HEK293 (cell line): ENCODE data around the gene TMEM123.

Experiments
- GLIS2 ChIP-seq: fragments of 450-650 bp; formaldehyde crosslinking; IDR thresholded peaks from 2 replicates; pipeline ENCODE4 v1.5.1; 2016; ENCODE audit warnings: missing biosample characterization, missing genetic modification characterization
- HIC1 ChIP-seq: fragments of 450-650 bp; formaldehyde crosslinking; IDR thresholded peaks from 2 replicates; pipeline ENCODE4 v1.5.1; 2016; ENCODE audit warnings: missing biosample characterization, missing genetic modification characterization
- PRDM4 ChIP-seq: fragments of 450-650 bp; formaldehyde crosslinking; IDR thresholded peaks from 2 replicates; pipeline ENCODE4 v1.5.1; 2017; ENCODE audit warnings: missing biosample characterization, missing genetic modification characterization
- RBAK ChIP-seq: fragments of 450-650 bp; formaldehyde crosslinking; IDR thresholded peaks from 2 replicates; pipeline ENCODE4 v1.5.1; 2016; ENCODE audit warnings: missing biosample characterization, missing genetic modification characterization
- SP2 ChIP-seq: fragments of 450-650 bp; formaldehyde crosslinking; IDR thresholded peaks from 2 replicates; pipeline ENCODE4 v1.5.1; 2016; ENCODE audit warnings: missing biosample characterization, missing genetic modification characterization
- ZBTB48 ChIP-seq: fragments of 450-650 bp; formaldehyde crosslinking; IDR thresholded peaks from 2 replicates; pipeline ENCODE4 v1.5.1; 2016; ENCODE audit warnings: missing biosample characterization, missing genetic modification characterization
- ZNF146 ChIP-seq: fragments of 450-650 bp; formaldehyde crosslinking; IDR thresholded peaks from 2 replicates; pipeline ENCODE4 v1.5.1; 2016; ENCODE audit warnings: missing biosample characterization, missing genetic modification characterization
- ZNF148 ChIP-seq: fragments of 450-650 bp; formaldehyde crosslinking; IDR thresholded peaks from 2 replicates; pipeline ENCODE4 v1.5.0; 2017; ENCODE audit warnings: missing biosample characterization, missing genetic modification characterization, borderline replicate concordance
- ZNF366 ChIP-seq: fragments of 450-650 bp; formaldehyde crosslinking; conservative IDR thresholded peaks from 2 replicates; pipeline ENCODE4 v1.5.1; 2016; ENCODE audit warnings: missing biosample characterization, missing genetic modification characterization
- ZNF394 ChIP-seq: fragments of 450-650 bp; formaldehyde crosslinking; IDR thresholded peaks from 2 replicates; pipeline ENCODE4 v1.5.1; 2016; ENCODE audit warnings: missing biosample characterization, missing genetic modification characterization, mild to moderate bottlenecking, moderate library complexity, borderline replicate concordance
- ZNF513 ChIP-seq: fragments of 450-650 bp; IDR thresholded peaks from 2 replicates; pipeline ENCODE4 v1.5.1; 2018; ENCODE audit warnings: missing biosample characterization, missing genetic modification characterization
- ZNF670 ChIP-seq: fragments of 450-650 bp; formaldehyde crosslinking; IDR thresholded peaks from 2 replicates; pipeline ENCODE4 v1.5.1; 2016; ENCODE audit warnings: missing biosample characterization, missing genetic modification characterization, low read depth
- ZNF843 ChIP-seq: fragments of 450-650 bp; formaldehyde crosslinking; IDR thresholded peaks from 2 replicates; pipeline ENCODE4 v1.5.1; 2016; ENCODE audit warnings: missing biosample characterization, missing genetic modification characterization
- TF ChIP-seq, protein P1 (sequence below): fragments of 450-650 bp; formaldehyde crosslinking; IDR thresholded peaks from 2 replicates; pipeline ENCODE4 v1.5.1; 2016; ENCODE audit warnings: missing biosample characterization, missing genetic modification characterization
- TF ChIP-seq, protein P2 (sequence below): fragments of 450-650 bp; formaldehyde crosslinking; IDR thresholded peaks from 2 replicates; pipeline ENCODE4 v1.5.1; 2016; ENCODE audit warnings: missing biosample characterization, missing genetic modification characterization
- TF ChIP-seq, protein P3 (sequence below): fragments of 450-650 bp; formaldehyde crosslinking; IDR thresholded peaks from 2 replicates; pipeline ENCODE4 v1.5.1; 2016; ENCODE audit warnings: missing biosample characterization, missing genetic modification characterization
- TF ChIP-seq, protein P4 (sequence below): fragments of 450-650 bp; formaldehyde crosslinking; conservative IDR thresholded peaks from 2 replicates; pipeline ENCODE4 v1.5.1; 2016; ENCODE audit warnings: low read depth, missing biosample characterization, missing genetic modification characterization

The TMEM123 gene

GRCh38 chr11:102346748-102347461 is 105.7 kb downstream of the TMEM123 start, which contains the start of gene BIRC2 (continued):
- TF ChIP-seq RBAK (tag by site-specific recombination) (no peak), ZNF513 (tag by site-specific recombination) (no peak), PRDM4 (tag by site-specific recombination) (peak; percentile 20; the same call in 1 of the 2 replicates), HIC1 (tag by site-specific recombination) (peak; percentile 50; the same call in 1 of the 2 replicates), SP2 (tag by site-specific recombination) (peak; percentile 54), ZNF146 (tag by site-specific recombination) (no peak), ZNF670 (tag by site-specific recombination) (no peak), ZNF394 (tag by site-specific recombination) (peak; percentile 48; the same call in 1 of the 2 replicates), ZNF148 (no peak), ZBTB48 (peak; percentile 89), GLIS2 (peak; percentile 68), ZNF366 (tag by site-specific recombination) (peak; percentile 61), ZNF843 (tag by site-specific recombination) (peak; percentile 50; the same call in 1 of the 2 replicates)
- TF ChIP-seq, protein P1, sequence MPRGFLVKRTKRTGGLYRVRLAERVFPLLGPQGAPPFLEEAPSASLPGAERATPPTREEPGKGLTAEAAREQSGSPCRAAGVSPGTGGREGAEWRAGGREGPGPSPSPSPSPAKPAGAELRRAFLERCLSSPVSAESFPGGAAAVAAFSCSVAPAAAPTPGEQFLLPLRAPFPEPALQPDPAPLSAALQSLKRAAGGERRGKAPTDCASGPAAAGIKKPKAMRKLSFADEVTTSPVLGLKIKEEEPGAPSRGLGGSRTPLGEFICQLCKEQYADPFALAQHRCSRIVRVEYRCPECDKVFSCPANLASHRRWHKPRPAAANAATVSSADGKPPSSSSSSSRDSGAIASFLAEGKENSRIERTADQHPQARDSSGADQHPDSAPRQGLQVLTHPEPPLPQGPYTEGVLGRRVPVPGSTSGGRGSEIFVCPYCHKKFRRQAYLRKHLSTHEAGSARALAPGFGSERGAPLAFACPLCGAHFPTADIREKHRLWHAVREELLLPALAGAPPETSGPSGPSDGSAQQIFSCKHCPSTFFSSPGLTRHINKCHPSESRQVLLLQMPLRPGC (tag by site-specific recombination) = 0 out of 2 replicates have a peak, but pooled peaks have one; percentile 26
- TF ChIP-seq, protein P2, sequence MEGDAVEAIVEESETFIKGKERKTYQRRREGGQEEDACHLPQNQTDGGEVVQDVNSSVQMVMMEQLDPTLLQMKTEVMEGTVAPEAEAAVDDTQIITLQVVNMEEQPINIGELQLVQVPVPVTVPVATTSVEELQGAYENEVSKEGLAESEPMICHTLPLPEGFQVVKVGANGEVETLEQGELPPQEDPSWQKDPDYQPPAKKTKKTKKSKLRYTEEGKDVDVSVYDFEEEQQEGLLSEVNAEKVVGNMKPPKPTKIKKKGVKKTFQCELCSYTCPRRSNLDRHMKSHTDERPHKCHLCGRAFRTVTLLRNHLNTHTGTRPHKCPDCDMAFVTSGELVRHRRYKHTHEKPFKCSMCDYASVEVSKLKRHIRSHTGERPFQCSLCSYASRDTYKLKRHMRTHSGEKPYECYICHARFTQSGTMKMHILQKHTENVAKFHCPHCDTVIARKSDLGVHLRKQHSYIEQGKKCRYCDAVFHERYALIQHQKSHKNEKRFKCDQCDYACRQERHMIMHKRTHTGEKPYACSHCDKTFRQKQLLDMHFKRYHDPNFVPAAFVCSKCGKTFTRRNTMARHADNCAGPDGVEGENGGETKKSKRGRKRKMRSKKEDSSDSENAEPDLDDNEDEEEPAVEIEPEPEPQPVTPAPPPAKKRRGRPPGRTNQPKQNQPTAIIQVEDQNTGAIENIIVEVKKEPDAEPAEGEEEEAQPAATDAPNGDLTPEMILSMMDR (tag by site-specific recombination) = peak; percentile 91
- TF ChIP-seq, protein P3, sequence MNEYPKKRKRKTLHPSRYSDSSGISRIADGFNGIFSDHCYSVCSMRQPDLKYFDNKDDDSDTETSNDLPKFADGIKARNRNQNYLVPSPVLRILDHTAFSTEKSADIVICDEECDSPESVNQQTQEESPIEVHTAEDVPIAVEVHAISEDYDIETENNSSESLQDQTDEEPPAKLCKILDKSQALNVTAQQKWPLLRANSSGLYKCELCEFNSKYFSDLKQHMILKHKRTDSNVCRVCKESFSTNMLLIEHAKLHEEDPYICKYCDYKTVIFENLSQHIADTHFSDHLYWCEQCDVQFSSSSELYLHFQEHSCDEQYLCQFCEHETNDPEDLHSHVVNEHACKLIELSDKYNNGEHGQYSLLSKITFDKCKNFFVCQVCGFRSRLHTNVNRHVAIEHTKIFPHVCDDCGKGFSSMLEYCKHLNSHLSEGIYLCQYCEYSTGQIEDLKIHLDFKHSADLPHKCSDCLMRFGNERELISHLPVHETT = peak; percentile 68; the same call in 1 of the 2 replicates
- TF ChIP-seq, protein P4, sequence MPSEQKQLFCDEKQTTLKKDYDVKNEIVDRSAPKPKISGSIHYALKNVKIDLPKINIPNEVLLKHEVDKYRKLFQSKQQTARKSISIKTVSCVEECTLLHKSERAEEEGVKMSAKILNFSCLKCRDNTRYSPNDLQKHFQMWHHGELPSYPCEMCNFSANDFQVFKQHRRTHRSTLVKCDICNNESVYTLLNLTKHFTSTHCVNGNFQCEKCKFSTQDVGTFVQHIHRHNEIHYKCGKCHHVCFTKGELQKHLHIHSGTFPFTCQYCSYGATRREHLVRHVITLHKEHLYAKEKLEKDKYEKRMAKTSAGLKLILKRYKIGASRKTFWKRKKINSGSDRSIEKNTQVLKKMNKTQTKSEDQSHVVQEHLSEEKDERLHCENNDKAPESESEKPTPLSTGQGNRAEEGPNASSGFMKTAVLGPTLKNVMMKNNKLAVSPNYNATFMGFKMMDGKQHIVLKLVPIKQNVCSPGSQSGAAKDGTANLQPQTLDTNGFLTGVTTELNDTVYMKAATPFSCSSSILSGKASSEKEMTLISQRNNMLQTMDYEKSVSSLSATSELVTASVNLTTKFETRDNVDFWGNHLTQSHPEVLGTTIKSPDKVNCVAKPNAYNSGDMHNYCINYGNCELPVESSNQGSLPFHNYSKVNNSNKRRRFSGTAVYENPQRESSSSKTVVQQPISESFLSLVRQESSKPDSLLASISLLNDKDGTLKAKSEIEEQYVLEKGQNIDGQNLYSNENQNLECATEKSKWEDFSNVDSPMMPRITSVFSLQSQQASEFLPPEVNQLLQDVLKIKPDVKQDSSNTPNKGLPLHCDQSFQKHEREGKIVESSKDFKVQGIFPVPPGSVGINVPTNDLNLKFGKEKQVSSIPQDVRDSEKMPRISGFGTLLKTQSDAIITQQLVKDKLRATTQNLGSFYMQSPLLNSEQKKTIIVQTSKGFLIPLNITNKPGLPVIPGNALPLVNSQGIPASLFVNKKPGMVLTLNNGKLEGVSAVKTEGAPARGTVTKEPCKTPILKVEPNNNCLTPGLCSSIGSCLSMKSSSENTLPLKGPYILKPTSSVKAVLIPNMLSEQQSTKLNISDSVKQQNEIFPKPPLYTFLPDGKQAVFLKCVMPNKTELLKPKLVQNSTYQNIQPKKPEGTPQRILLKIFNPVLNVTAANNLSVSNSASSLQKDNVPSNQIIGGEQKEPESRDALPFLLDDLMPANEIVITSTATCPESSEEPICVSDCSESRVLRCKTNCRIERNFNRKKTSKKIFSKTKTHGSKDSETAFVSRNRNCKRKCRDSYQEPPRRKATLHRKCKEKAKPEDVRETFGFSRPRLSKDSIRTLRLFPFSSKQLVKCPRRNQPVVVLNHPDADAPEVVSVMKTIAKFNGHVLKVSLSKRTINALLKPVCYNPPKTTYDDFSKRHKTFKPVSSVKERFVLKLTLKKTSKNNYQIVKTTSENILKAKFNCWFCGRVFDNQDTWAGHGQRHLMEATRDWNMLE (tag by site-specific recombination) = peak; percentile 41; the same call in 1 of the 2 replicates
